ENCODE measurements around the gene PRR16.
"Not testable (repeated sequence)": the region's sequence is repeated elsewhere in the genome, so short reads cannot be mapped to it uniquely, and the experiment has no call there.

GRCh38 chr5:120700653-120701052, 236.6 kb downstream of the PRR16 start:
- TF ChIP-seq, protein P1, sequence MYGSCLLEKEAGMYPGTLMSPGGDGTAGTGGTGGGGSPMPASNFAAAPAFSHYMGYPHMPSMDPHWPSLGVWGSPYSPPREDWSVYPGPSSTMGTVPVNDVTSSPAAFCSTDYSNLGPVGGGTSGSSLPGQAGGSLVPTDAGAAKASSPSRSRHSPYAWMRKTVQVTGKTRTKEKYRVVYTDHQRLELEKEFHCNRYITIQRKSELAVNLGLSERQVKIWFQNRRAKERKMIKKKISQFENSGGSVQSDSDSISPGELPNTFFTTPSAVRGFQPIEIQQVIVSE (CRISPR knock-in tag; IDR thresholded peaks at IDR 0.05; ENCODE audit: borderline replicate concordance): not testable (repeated sequence)
- not testable (repeated sequence) for TF ChIP-seq KAT7 (CRISPR knock-in tag; IDR thresholded peaks at IDR 0.05; ENCODE audit: borderline replicate concordance); ZNF416 (CRISPR knock-in tag; IDR thresholded peaks at IDR 0.05); NFYB (CRISPR knock-in tag; conservative IDR thresholded peaks at IDR 0.05; ENCODE audit: low read depth); CTCF (IDR thresholded peaks at IDR 0.05); USF1 (CRISPR knock-in tag; IDR thresholded peaks at IDR 0.05)

Measured in WTC11 (cell line).